Measurements from ENCODE around the gene PPARD. TPM values are rescaled to one million over a fixed set of nuclear protein-coding genes. Genes with fewer than 3 reads are reported as not detected.
A peak's percentile ranks its signal among the peaks of the same experiment; 100 is the strongest.

Gene PPARD
- total RNA-seq, 1 donor: 1.3 TPM

DNA sequence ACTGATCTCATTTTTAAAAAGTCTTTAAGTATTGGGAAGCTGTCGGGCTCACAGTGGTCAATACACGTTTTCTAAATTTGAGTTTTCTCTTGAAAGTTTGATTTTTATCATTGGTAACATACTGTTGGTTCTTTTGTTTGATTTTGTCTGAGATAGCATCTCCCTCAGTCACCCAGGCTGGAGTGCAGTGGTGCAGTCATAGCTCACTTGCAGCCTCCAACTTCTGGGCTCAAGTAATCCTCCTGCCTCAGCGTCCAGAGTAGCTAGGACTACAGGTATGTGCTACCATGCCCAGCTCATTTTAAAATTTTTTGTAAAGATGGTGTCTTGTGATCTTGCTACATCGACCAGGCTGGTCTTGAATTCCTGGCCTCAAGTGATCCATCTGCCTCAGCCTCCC lies 9.1 kb downstream of the PPARD start:
- no peak for DNase-seq (ENCODE audit: low read depth in 2 of 3, low spot score in 2 of 3)

DNA sequence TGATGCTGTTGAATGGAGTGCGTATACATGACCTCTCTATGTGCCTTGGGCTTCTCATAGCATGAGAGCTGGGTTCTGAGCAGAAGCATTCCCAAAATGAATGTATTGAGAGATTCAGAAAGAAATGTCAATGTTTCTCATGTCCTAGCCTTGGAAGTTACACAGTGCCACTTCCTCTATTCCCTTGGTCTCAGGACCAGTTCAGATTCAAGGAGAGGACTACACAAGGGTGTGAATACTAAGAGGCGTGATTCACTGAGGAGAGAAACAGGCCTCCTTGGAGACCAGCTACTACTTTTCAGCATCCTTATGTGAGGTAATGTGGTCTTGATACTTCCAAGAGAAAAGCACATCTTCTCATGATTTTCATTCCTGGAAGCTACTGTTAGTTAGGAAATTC lies 10.4 kb downstream of the PPARD start:
- no peak for DNase-seq (ENCODE audit: low read depth in 2 of 3, low spot score in 2 of 3)

- DNase-seq (ENCODE audit: low read depth in 2 of 3, low spot score in 2 of 3): no peak
Measured at GRCh38 chr6:35354361-35355135, 12.2 kb downstream of the PPARD start.

- DNase-seq (ENCODE audit: low read depth in 2 of 3, low spot score in 2 of 3): no peak
Measured at GRCh38 chr6:35356391-35356790, 14.0 kb downstream of the PPARD start.

- DNase-seq (ENCODE audit: low read depth in 2 of 3, low spot score in 2 of 3): no peak
Measured at GRCh38 chr6:35357677-35358076, 15.3 kb downstream of the PPARD start.

- no peak for DNase-seq (ENCODE audit: low read depth in 2 of 3, low spot score in 2 of 3)
Measured at GRCh38 chr6:35358086-35358485, 15.7 kb downstream of the PPARD start.

DNA sequence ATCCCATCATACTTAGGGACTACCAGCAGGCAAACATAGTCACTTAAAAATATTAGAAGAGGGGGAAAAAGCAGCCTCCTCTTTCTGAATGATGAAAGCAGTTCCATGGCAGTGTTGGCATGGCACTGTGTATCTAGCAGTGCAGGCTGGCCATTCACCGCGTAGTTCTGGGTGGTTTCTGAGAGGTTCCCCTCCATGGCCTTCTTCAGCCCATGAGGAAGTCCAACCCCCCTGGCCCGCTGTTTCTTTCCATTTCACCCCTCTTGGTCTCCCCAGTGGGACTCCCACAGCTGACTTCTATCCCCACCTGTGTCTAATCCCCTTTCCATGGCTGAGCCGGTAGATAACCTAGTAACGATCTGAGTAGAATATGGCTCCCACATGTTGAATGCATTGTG lies 17.0 kb downstream of the PPARD start:
- no peak for DNase-seq (ENCODE audit: low read depth in 2 of 3, low spot score in 2 of 3)

DNA sequence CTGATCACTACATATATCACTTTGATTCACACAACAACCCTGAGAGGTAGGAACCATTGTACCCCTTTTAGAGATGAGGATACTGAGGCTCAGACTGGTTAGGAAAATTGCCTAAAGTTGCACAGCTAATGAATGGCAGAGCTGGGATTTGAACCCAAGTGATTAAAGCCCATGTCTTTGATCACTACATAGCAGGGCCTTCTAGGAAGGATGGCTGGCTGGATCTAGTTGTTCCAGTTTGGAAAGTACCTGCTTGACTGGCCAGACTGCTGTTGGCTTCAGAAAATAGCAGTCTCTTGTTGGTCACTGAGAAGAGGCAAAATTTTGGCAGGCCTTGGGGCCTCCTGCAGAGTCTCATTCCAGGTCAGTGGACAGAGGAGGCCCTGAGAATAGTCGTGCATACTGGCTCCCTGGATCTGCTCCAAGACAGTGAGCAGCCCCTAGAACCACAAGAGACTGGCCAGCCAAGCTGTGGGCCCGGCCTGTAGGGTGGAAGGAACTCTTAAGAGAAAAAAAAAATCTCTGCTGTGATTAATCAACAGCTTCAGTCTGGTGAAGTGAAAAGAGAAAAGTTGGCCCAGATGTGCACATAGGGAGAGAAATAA lies 17.5 kb downstream of the PPARD start:
- no peak for DNase-seq (ENCODE audit: low read depth in 2 of 3, low spot score in 2 of 3)

DNA sequence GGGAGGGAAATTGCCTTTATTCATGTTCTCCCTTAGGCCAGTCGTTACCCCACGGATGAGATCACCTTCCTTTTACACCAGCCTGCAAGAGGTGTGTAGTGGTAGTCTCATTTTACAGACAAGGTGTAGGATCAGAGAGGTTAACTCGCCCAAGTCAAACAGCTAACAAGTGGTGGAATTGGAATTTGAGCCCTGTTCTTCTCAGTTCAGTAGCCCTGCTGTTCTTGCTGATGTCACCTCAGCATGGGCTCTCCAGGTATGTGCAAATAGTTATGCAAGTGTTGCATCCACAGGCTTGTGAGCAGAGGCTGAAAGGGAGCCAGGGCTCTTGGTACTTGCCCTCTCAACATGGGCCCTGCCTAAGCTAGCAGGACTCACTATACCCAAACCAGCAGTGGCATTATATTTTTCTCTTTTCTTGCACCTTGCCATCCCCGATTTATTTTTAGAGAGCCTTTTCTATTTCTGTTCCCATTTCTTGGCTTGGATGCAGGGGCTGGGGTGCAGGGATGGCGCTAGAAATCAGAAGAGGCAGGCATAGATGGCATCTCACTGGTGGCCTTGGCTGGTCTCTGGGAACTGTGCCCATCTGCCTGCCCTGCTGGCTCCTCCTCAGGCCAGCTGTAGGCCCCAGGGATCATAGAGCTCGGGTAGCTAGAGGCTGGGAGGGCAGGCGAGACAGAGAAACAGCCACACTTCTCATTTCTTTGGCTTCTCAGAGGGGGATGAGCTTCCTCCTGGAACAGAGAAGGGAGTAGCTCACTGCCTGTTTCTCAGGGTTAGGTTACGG lies 18.2 kb downstream of the PPARD start:
- DNase-seq (ENCODE audit: low read depth in 2 of 3, low spot score in 2 of 3): no peak

- DNase-seq (ENCODE audit: low read depth in 2 of 3, low spot score in 2 of 3): no peak
Measured at GRCh38 chr6:35362200-35362599, 19.8 kb downstream of the PPARD start.

GRCh38 chr6:35363293-35363750 lies 21.0 kb downstream of the PPARD start:
- DNase-seq (ENCODE audit: low read depth in 2 of 3, low spot score in 2 of 3): no peak

GRCh38 chr6:35365594-35366203 lies 23.3 kb downstream of the PPARD start:
- DNase-seq (ENCODE audit: low read depth in 2 of 3, low spot score in 2 of 3): no peak

DNA sequence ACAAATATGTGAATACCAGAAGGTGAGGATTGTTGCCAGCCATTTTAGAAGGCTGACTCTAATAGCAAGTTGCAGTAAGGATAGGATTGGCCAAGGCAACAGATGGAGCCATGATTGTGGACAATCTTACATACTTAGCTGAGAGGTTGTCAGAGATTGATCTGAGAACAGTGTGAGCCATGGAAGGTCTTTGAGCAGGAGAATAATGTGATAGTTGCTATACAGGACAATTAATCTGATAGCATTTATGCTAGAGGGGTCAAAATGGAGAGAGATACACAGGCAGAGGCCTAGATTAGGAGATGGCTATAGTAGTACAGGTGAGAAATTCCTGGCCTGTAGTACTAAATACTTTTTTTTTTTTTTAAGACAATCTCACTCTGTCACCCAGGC lies 23.8 kb downstream of the PPARD start:
- DNase-seq (ENCODE audit: low read depth in 2 of 3, low spot score in 2 of 3): no peak

GRCh38 chr6:35367646-35368037 lies 25.3 kb downstream of the PPARD start:
- no peak for DNase-seq (ENCODE audit: low read depth in 2 of 3, low spot score in 2 of 3)

DNA sequence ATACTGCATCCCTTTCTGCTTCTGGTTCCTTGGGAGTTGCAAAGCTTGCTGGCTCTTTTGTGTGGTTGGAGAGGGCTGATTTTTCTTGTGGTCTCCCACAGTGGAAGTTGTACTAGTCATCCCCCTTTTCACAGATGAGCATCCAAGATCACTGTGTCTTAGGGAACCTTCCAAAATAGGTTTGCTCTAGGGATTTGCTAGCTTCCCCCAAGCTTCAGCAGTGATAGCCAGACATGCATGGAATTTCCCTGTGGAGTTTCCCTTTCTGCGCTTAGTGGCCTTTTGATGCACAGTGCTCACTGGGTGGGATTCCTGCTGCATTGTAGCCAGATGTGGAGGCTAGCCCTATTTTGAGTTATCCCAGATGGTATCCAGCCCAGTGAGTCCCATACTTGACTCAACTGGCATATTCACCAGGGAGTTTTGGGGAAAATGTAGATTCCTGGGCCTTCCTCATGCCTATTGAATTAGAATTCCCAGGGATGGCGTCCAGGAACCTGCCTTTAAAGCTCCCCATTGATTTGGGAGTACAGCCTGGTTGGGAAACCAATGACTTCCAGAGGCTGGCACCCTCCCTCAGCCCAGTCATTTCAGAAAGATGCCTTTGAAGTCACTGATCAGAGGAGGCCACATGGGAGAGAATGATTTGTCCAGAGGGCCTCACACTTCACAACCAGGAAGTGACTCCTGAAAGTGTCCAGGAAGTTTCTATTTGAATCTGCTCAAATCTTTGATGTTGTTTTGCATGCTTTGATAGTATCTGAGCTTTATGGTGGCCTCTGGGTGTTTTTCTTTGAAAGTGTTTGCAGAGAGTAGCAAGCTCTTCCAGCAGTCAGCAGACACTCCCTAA lies 25.9 kb downstream of the PPARD start:
- no peak for DNase-seq (ENCODE audit: low read depth in 2 of 3, low spot score in 2 of 3)

DNA sequence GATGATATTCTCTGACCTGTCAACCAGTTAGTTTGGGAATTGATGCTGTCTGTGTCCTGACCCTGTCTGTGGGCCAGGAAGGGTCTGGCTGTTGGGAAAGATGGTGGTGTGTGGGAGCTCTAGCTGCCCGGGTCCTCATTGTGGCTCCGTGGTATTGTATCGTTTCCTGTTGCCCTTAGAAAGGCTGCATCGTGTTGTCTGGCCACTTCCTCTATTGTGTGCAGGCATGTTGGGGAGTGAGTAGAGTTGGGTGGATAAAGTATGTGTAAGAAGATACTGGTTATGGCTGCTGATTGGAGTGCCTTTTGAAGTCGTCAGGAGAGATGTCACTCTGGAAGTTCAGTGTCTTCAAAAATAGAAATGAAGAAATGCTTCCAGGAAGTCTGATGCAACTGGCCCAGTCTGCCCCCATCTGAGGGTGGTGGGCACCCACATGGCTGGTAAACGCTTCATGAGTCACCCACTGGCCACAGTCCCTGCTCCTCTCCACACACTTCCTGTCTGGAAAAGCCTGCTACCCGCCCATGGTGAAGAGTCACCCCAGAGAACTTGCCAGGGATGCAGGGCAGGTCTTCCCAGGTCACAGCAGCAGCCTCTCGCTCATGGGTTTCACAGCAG lies 27.9 kb downstream of the PPARD start:
- peak in 2 of 3 donors; percentile 42 to 67 for DNase-seq (ENCODE audit: low read depth in 2 of 3, low spot score in 2 of 3)

DNA sequence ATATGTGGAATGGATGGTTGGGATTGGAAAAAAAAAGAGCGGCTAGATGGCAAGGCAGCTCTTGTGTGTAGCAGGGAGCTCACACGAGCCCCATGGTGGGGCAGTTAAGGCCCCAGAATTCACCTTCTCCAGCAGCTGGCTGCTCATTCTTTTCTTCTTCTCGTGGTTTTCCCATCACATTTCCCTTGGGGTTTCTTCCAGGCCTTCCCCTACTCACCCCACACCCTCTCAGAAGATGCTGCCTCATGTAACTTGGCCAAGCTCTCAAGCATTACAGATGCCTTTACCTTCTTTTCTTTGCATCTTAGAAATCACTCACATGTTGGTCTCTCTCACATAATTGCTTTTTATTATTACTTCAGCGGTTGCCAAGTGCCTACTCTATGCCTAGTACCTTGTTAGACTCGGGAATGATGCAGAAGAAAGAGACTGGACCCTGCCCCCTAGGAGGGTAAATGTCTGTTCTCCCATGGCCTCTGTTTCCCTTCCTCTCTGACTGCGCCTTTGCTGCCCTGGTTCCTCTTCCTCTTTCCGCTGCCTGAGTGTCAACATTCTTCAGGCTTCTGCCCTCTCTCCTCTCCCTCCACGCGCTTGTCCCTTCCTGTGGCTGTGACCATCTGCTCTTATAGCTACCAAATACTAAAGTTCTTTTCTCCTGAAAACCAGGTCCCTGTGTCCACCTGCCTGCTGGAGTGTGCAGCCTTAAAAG lies 28.6 kb downstream of the PPARD start:
- no peak for DNase-seq (ENCODE audit: low read depth in 2 of 3, low spot score in 2 of 3)

DNA sequence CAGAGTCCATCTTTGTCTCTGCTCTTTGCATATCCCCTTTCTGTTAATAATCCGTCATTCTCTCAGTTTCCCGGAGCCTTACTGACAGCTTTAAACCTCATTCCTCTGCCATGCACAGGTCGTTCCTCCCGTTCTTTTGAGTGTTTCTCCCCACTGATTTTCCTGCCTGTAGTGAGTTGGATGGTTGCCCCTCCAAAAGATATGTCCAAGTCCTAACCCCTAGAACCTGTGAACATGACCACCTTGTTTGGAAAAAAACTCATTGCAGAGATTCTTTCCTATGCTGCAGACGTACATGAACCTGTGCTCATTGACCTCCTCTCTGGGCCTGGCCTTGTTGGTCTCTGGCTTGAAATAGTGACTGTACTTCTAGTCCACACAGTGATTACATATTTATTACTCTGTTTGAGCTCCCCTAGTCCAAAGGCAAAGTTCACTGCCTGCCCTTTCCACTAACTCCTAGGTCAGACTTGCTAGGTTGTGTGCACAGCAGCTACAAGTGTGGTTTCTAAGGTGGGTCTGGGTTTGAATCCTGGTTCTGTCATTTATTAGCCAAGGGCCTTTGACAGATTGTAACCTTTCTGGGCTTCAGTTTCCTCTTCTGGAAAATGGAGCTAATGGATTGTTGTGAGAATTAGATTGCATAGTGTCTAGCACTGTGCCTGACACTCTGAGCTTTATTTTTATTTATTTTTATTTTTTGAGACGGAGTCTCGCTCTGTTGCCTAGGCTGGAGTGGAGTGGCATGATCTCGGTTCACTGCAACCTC lies 29.3 kb downstream of the PPARD start:
- no peak for DNase-seq (ENCODE audit: low read depth in 2 of 3, low spot score in 2 of 3)

DNA sequence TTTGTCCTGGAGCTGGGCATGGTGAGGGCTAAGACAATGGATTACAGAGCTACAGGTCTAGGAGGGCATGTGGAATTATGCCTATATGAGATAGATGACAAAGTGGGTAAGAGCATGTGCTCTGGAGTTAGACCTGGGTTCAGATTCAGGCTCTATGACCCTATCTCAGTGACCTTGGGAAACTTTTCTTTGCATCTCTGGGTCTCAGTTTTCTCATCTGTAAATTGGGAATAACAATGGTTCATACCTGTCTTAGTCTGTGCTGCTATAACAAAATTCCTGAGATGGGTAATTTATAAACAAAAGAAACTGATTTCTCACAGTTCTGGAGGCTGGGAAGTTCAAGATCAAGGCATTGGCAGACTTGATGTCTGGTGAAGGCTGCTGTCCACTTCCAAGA lies 30.3 kb downstream of the PPARD start:
- no peak for DNase-seq (ENCODE audit: low read depth in 2 of 3, low spot score in 2 of 3)

Data from hematopoietic multipotent progenitor cell (in vitro differentiated cells).